Right ventricle myocardium superior (tissue), 1 donor: ENCODE data around the gene PUM1. TPM values are rescaled to one million over a fixed set of nuclear protein-coding genes. Genes with fewer than 3 reads are reported as not detected.

Experiments used
- ATAC-seq: fragments of 200-7000 bp; cut with Tn5 transposase; one replicate; pipeline ENCODE4 v1.9.1; 2020; ENCODE audit warnings: mild to moderate bottlenecking; ENCODE audit not compliant: poor library complexity
- DNase-seq: peaks from one replicate; pipeline ENCODE4 v3.0.0-alpha.2; 2020
- intact Hi-C: fragments of 100-400 bp; cut with DNase I; formaldehyde crosslinking; loops from one replicate; pipeline ENCODE4 v1.11.2; 2022
- total RNA-seq: library from RNA; stranded (reverse); fragmentation: NEBNext Ultra II Directional; extraction: Animal tissue kit (Norgen Biotek cat#: 25700); gene quantifications from one replicate; pipeline ENCODE4 v1.2.1, GENCODE V29; 2021
- donor health status: DM: no; HTN: yes; CAD: no; lungs with severe emphysema.

Gene PUM1
- total RNA-seq, 1 donor from 2014 or later, result 66.1 TPM

DNA sequence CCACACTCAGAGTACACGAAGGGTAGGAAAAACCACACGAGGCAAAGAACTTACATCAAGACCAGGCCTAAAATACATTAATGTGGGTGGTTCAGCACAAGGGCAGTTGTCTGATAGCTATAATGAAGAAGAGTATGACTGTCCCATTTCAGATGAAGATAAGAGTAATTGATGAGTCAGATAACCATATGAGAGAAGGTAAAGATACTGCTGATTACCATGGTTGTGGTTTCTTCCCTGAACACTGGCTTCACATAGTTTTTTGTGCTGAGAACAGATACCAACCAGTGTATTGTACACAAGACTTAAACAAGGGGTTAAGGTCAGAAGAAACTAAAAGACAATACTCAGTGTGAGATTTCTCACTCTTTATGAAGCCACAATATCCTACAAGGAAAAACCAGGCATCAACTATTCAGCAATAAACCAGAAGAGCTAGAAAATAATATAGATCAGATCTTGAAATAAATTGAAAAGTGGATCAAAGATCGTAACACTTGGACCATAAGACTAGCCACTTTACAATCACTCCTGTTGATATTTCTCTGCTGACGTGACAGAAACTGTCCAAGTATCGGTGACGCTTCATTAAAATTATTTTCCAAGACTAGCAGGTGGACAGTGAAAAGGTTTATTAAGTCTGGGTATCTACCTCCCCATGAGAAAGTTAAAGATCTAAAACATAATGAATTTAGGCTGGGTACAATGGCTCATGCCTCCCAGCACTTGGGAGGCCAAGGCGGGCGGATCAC, 28.6 kb downstream of the PUM1 start:
- ATAC-seq (no peak), DNase-seq (no peak)
- intact Hi-C loops, result no loop called here

DNA sequence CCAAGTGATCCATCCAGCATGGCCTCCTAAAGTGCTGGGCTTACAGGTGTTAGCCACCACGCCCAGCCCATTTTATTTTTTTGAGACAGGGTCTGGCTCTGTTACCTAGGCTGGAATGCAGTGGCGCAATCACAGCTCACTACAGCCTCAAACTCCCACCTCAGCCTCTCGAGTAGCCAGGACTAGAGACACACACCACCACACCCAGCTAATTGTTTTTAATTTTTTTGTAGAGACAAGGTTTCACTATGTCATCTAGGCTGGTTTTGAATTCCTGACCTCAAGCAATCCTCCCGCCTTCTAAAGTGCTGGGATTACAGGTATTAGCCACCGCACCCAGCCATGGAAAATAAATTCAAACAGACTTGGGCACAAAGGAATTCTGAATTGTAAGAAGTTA, 31.9 kb downstream of the PUM1 start:
- no peak for DNase-seq
- no peak for ATAC-seq
- intact Hi-C loops, result no loop called here

DNA sequence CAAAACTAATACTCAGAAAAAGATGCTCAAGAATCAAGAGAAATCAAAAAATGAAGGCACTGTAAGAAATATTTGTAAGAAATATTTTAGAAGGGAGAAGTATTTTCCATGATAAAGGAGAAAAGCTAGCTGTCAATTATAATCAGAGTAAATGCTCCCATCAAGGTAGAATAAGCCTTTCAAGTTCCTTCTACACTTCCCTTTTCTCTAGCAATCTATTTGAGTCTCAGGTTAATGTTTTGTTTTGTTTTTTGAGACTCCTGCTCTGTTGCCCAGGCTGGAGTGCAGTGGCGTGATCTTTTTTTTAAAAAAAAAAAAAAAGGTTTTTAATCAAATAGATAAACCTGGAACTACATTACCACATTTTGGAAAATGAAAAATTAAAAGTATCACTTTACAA, 33.3 kb downstream of the PUM1 start:
- intact Hi-C loops, result no loop called here
- no peak for ATAC-seq
- DNase-seq, result no peak

DNA sequence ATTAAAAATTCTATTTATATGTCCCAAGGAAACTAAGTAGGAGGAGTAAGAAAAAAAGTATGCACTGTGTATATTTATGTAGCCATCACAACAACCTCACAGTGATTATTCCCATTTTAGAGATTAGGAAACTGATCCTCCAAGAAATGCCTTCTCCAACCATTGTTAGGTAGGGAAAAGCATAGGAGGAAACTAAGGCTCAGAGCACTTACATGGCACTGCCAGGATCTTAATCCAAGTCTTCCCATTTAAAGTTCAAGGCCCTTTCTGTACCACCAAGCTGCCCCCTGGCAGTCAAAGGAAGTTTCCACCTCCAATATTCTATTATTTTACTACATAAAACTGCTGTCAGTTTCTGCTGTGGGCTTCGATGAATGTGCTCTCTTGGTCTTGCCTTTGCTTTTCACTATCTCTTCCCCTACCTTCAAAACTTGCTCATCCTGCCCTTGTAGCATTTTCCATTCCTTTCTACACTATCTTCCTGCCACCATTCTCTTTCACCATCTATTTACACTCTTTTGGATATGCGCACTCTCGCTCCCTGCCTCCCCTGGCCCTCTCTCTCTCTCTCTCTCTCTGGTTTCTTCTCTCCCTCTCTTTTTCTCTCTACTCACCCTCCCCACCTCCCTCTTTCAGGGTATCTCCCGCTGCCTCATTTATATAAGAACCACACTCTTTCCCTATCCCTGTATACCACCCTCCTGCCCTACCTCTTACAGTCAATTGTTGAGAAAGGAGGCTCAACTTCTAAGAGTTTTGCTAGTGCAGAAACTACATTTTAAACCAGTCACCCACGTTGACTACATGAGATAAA, 34.0 kb downstream of the PUM1 start:
- intact Hi-C loops, result no loop called here
- DNase-seq (no peak), ATAC-seq (no peak)

DNA sequence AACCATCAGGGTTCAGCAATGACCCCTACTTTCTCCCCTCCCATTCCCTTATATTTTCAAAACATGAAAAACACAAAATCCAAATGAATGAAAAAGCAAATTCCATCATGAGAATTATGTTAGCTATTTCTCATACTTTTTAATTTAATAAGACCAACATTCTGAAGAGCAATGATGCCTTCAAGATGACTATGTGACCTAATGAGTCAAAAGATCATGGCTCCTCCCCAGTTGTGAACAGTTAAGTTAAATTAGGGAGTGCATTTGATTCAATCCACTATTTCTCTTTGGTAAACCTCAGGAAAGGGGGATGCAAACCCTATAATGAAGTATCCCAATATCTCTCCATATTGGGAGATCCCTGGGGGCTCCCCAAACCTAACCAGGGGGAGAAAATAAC, 36.5 kb downstream of the PUM1 start:
- ATAC-seq (no peak), DNase-seq (no peak)
- intact Hi-C loops, result no loop called here

DNA sequence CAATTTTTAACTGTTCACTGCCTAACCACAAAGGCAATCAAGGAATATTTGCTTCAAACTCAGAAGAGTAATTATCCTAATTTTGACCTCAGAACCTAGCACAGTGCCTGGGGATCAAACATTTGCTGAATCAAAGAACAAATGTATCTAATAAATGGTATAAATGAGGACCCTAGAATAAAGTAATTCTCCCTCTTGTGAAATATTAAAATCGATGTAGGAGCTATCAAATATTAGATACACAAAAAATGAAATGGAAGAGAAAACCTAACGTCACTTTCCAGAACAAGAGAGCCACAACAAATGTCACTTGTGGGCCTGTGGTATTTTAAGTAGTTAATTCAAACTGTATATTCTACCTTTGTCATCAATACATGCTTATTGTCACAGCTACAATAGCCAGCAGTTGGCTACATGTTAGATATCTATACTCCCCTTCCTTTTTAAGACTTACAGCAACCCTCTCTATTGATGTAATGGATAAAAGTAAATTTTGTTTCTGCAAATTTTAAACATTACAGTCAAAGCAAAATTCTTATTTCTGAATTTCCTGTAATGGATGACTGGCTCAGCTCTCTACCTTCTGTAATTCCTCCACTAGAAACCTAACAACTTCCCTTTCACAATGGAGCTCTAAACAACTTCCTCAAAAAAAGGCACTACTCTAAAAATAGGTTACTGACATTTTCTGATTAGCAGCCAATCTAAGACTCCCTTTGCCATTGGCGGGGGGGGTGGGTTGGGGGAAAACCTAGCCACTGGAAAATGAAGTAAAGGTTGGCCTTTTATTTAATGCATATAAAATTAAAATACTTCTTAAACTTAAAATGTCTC, 37.6 kb downstream of the PUM1 start:
- ATAC-seq, result peak; percentile 54
- intact Hi-C loops, result no loop called here
- no peak for DNase-seq

DNA sequence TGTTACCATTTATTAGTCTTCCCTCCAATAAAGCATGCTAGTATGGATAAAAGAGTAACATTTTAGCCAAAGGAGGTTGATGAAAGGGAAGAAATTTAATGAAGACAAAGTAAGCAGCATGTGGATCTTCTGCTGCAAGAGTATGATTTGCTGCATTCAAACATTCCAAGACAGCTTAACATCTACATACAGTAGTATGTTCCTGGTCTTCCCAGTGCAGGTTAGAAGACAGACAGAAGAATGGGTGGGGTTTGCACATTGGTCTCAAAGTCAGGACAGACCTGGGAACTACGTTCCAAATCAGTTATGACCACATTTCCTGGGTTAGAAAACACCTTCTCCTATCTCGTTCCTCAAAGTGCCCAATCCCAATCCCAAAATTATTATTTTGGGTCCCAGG, 43.3 kb downstream of the PUM1 start:
- ATAC-seq, result no peak
- intact Hi-C loops, result no loop called here
- no peak for DNase-seq

DNA sequence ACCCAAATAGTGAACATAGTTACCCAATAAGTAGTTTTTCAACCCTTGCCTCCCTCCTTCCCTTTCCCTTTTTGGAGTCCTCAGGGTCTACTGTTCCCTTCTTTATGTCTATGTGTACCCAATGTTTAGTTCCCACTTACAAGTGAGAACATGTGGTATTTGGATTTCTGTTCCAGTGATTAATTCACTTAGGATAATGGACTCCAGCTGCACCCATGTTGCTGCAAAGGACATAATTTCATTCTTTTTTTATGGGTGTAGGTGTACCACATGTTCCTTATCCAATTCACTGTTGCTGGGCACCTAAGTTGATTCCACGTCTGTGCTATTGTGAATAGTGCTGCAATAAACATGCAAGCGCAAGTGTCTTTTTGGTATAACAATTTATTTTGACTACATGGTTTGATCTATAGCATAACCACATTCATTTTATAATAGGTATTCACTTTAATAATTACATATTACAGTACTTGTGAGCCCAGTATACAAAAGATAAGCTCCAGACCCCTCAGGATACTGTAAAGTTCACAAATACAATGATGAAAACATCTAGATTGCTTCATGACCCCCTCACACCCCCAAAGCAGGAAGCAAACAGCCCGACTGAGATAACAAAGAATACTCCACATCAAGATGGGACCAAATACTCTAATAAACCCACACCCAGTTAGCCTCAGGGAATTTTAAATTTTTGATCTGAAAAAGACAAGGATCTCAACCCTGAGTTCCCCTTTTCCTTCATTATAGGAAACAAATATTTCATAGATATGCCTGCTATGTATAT, 45.3 kb downstream of the PUM1 start:
- ATAC-seq (no peak), DNase-seq (no peak)
- intact Hi-C loops, result no loop called here

DNA sequence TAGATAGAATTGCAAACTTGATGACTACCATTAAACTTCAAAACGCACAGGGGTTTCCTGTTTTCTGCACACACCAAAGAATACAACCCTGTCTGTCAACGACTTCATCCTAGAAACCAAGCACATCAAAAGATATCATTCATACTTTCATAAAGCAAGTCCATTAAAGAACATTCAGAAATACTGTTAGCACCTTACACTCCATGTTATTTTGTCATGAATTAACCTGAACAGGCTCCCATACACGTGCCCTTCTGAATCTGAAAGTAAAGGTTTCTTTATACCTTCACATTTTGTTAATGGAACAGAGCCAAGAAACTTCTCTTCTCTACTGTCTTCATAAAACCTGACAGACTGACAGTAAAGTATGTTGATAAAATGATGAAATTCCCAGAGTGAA, 46.1 kb downstream of the PUM1 start:
- intact Hi-C loops, result no loop called here
- no peak for DNase-seq
- no peak for ATAC-seq

DNA sequence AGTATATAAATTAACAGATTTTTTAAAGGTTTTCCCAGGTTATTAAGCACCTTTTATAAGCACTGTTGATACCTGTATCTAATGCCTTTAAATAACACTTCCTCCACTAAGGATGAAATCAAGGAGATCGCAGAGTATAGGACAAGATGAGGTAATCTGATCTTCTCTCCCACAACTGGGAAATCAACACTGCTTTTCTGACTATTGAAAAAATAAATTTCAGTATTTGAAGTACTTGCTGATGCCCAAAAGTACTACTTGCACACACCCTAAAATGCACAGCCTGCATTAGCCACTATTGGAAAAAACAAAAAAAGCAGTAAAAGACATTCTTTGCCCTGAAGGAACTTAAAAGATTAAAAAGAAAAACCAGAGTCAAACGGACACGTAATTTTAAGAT, 48.6 kb downstream of the PUM1 start:
- no peak for DNase-seq

DNA sequence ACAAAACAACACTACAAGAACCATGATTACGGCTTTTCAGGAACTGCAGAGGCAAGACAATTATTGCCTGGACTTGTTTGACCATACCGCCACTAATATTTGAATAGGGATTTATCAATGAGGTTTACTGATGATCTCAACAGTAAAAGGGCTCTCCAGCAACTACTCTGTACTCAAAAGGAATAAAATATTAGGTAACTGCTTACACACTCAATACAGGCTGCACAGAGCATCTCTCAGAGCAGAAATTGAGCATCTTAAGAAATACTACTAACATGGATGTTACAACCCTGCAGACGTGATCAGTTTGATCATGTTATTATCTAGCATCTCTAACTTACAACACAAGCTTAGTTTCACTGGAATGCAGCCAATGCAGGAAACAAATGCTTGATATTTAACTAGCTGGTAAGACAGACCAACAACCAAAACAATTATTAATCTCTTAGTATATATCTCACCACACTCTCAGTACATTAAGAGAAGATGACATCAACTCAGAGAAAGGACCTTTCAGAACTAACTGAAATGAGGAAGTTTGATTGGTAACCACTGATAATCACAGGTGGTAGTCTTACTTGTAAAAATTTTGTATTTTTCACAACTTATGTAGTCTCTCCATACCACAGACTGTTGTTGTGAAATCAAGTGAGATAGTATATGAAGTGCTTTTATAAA, 52.2 kb downstream of the PUM1 start:
- DNase-seq, result no peak
- ATAC-seq, result no peak
- intact Hi-C loops, result no loop called here

More for the DNA sequence above, 48.6 kb downstream of the PUM1 start:
- no peak for ATAC-seq
- intact Hi-C loops, result no loop called here

DNA sequence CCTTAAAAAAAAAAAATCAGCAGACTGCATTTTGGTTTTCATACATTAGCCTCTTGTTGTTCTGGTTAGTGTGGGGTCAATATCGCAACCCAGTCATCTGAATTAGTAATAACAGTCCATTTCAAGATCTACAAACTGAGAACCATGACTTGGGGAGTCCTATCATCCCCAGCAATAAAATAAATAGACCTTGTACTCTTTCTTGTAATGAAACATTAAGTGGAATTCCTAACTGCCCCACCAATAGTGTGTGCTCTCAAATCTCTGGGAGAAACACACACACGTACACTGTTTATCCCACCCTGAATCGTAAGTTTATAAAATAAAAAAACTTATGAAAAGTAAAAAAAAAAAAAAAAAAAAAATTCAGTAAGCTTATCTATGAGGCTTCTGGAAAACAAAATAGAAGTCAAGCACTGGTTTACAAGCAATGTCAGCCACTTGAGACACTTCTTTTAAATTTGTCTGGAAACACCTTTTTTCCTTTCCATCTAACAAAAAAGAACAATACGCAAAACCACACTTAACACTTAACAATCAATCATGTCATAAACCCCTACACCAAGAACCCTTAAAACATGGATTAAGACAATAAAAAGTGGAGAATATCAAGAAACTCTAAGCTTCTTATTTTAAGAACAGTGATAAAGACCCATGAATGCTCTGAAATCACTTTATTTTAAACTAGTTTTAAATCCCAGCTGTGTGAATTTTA, 53.1 kb downstream of the PUM1 start:
- intact Hi-C loops, result no loop called here
- DNase-seq, result no peak
- no peak for ATAC-seq

DNA sequence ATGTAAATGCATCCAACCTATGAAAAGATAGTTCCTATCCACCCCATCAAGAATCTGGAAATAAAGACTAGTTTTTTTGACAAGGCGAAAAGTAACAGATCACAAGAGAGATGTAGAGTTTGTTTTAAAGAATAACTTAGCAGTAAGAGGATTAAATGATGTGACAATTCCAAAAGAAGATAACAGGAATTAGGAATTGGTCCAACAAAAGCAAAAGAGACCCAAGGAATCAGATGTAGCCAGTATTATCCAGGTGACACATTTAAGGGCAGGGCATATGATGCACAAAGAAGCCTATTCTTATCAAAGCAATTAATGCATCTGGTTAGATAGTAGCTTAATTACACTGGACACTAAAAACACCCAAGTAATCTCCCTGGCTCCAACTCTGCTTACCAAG, 53.8 kb downstream of the PUM1 start:
- intact Hi-C loops, result no loop called here
- no peak for DNase-seq
- ATAC-seq, result no peak

DNA sequence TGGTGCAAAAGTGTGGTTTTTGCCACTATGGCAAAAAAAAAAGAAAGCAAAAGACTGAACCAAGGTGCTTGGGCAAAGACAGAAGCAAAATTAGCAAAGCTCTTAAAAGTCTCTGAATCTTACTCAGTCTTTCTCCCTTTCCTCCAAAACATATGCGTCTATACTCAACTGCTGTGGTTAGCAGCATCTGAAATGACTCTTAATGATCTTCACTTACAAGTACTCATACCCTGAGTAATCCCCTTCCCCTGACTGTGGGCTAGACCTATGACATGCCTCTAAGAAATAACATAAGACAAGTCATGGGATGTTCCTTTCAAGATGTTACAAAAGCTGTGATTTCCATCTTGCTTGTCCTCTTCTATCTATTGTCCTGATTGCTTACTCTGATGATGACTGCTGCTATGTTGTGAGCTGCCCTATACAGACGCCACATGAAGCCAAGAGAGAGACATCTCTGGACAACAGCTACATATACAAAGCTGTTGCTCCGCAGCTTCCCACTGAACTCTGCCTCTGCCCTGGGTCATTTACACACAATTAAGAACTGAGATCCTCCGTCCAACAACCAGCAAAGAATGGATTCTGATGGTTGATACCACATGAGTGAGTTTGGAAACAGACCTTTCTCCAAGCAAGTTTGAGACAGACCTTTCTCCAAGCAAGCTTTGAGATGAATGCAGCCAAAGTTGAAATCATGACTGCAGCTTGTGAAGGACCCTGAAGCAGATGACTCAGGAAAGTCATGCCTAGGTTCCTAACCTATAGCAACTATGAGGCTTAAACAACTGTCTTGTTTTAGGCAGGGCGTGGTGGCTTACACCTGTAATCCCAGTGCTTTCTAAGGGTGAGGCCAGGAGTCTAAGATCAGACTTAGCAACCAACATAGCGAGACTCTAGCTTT, 55.2 kb downstream of the PUM1 start:
- DNase-seq (no peak), ATAC-seq (no peak)
- intact Hi-C loops, result no loop called here

DNA sequence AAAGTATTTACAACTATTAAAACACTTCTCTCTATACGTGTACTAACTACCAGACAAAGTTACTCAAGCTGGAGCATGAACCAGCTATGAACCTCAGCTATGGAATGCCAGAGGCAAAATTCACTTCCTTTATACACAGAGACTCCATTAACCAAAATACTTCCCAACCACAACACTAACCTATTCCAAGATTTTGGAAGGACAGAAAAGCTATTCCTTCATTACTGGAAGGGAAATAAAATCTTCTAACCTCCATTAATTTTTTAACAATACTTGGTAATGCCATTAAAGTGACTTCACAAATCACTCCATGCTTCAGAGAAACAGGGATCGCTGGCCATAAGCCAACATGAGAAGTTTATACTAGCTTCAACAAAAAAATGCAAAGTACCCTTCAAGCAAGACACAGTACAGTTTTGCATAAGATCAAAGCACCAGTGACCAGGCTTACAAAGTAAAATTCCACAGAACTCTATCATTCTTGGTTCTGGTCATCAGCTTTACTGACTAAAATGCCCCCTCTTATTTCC, 58.0 kb downstream of the PUM1 start:
- DNase-seq, result no peak
- intact Hi-C loops, result no loop called here
- no peak for ATAC-seq

DNA sequence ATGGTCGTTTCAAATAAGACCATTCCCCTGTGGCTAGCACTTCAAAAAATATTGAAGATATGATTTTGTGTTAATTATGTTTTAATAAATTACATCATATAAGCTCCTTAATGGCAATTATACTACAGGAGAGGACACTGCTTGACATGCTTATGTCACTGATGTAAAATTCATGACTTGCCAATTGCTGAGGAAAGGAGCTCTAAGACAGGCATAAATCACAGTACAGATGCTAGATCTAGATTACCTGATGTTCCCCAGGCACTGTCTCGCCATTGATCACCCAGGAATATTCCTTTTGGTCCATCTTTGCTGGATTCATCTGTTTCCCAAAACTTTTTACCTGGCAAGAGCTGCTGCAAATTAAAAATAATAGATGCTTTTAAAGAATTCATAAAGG, 58.8 kb downstream of the PUM1 start:
- ATAC-seq, result no peak
- DNase-seq, result no peak
- intact Hi-C loops, result no loop called here
